GM12878 (cell line): ENCODE data around the gene TEAD4. TPM values are rescaled to one million over a fixed set of nuclear protein-coding genes. Genes with fewer than 3 reads are reported as not detected.

Source experiments
- ATAC-seq: fragments of 200-7000 bp; cut with Tn5 transposase; 3 replicates; pipeline ENCODE4 v1.9.1; 2020; ENCODE audit warnings: mild to moderate bottlenecking, moderate library complexity
- BruUV-seq: library from RNA; stranded (reverse); fragments of 400-500 nt; replicated peaks from 2 replicates; lab custom pipeline; 2021; lab: Mats Ljungman, UMichigan
- CTCF ChIA-PET: fragments of 300-600 bp; sonication (Branson Sonifier 250); formaldehyde crosslinking; extraction: SDS; loops from one replicate; lab custom pipeline; 2021; ENCODE audit warnings: inconsistent platforms; lab: Yijun Ruan, JAX
- POLR2A ChIA-PET: fragments of 350-600 bp; formaldehyde crosslinking; extraction: SDS; loops from one replicate; lab custom pipeline; 2021; ENCODE audit warnings: inconsistent platforms; lab: Charles Lee
- RAD21 ChIA-PET: fragments of 300-600 bp; sonication (Branson Sonifier 250); formaldehyde crosslinking; loops from one replicate; lab custom pipeline; 2023; ENCODE audit warnings: antibody characterized with exemption; ENCODE audit not compliant: unreplicated experiment; lab: Charles Lee
- SMC1A ChIA-PET: fragments of 300-600 bp; sonication (Branson Sonifier 250); formaldehyde crosslinking; loops from one replicate; lab custom pipeline; 2023; ENCODE audit not compliant: unreplicated experiment, uncharacterized antibody; lab: Charles Lee
- DNase-seq: peaks from one replicate; pipeline ENCODE4 v3.0.0-alpha.2; 2011; ENCODE audit warnings: low read depth, low spot score
- FAIRE-seq: peaks from 3 replicates; lab custom pipeline; 2011; peaks lifted over from hg19 to GRCh38; lab: Jason Lieb, UNC
- H2AFZ ChIP-seq: 2 replicates; pipeline ENCODE4 v1.6.0; 2011; ENCODE audit warnings: low read depth, low read length, control low read depth; ENCODE audit not compliant: control insufficient read depth
- H3K27ac ChIP-seq: 2 replicates; pipeline ENCODE4 v1.5.1; 2011; ENCODE audit warnings: control low read depth; ENCODE audit not compliant: control insufficient read depth, insufficient read depth
- H3K27me3 ChIP-seq, 2 experiments: replicated peaks in 1 of 2; 2 replicates each; pipeline versions ENCODE4 v1.6.0 to v1.6.1; 2011; ENCODE audit warnings: low read length in 1 of 2; ENCODE audit not compliant: control insufficient read depth in 2 of 2, insufficient read depth in 2 of 2
- H3K36me3 ChIP-seq, 2 experiments: 2 replicates each; pipeline ENCODE4 v1.5.1; 2011; ENCODE audit warnings: low read length in 1 of 2; ENCODE audit not compliant: control insufficient read depth in 2 of 2, insufficient read depth in 2 of 2
- H3K4me1 ChIP-seq: 2 replicates; pipeline ENCODE4 v1.6.1; 2011; ENCODE audit warnings: mild to moderate bottlenecking, low read length, moderate library complexity, mixed read lengths; ENCODE audit not compliant: control insufficient read depth, insufficient read depth
- H3K4me2 ChIP-seq: 2 replicates; pipeline ENCODE4 v1.6.0; 2011; ENCODE audit warnings: control low read depth; ENCODE audit not compliant: control insufficient read depth, insufficient read depth
- H3K4me3 ChIP-seq: fragments of 200-600 bp; sonication (generic); 2 replicates; pipeline ENCODE4 v1.5.1; 2016
- H3K79me2 ChIP-seq: 2 replicates; pipeline ENCODE4 v1.6.0; 2011; ENCODE audit warnings: low read length; ENCODE audit not compliant: control insufficient read depth, insufficient read depth
- H3K9ac ChIP-seq: 2 replicates; pipeline ENCODE4 v1.8.0; 2011; ENCODE audit warnings: low read length, control low read depth, mixed read lengths; ENCODE audit not compliant: control insufficient read depth, insufficient read depth
- H3K9me3 ChIP-seq: replicated peaks from 3 replicates; pipeline ENCODE4 v1.5.1; 2011; ENCODE audit warnings: mild to moderate bottlenecking, low read length; ENCODE audit not compliant: control insufficient read depth, insufficient read depth
- H4K20me1 ChIP-seq: 2 replicates; pipeline ENCODE4 v1.6.0; 2011; ENCODE audit not compliant: control insufficient read depth, insufficient read depth
- ATF7 ChIP-seq: fragments of 450-650 bp; IDR thresholded peaks from 2 replicates; pipeline ENCODE4 v1.6.1; 2016; ENCODE audit warnings: low read depth, mild to moderate bottlenecking
- CHD1 ChIP-seq: IDR thresholded peaks from 2 replicates; pipeline ENCODE4 v1.6.1; 2012; ENCODE audit warnings: low read depth, low read length, improper control_type of control experiment
- EZH2 ChIP-seq: IDR thresholded peaks from 2 replicates; pipeline ENCODE4 v1.6.1; 2012; ENCODE audit warnings: low read depth, mild to moderate bottlenecking, control low read depth, inconsistent platforms, low read length, borderline replicate concordance; ENCODE audit not compliant: control insufficient read depth
- LARP7 ChIP-seq: fragments of 450-650 bp; IDR thresholded peaks from 2 replicates; pipeline ENCODE4 v1.6.1; 2017; ENCODE audit warnings: mild to moderate bottlenecking
- MXI1 ChIP-seq: fragments of 150-350 bp; IDR thresholded peaks from 2 replicates; pipeline ENCODE4 v1.6.1; 2011; ENCODE audit warnings: low read depth, mild to moderate bottlenecking, inconsistent platforms, low read length, improper control_type of control experiment
- PAX8 ChIP-seq: fragments of 450-650 bp; IDR thresholded peaks from 2 replicates; pipeline ENCODE4 v1.6.1; 2017; ENCODE audit warnings: mild to moderate bottlenecking, moderate library complexity
- POLR2A ChIP-seq: IDR thresholded peaks from 2 replicates; pipeline ENCODE4 v1.6.1; 2011; ENCODE audit warnings: low read depth, mild to moderate bottlenecking, low read length
- RAD51 ChIP-seq: fragments of 450-650 bp; IDR thresholded peaks from 2 replicates; pipeline ENCODE4 v1.6.1; 2016; ENCODE audit warnings: moderate library complexity, mild to moderate bottlenecking, inconsistent platforms
- RB1 ChIP-seq: fragments of 450-650 bp; formaldehyde crosslinking; IDR thresholded peaks from 2 replicates; pipeline ENCODE4 v1.6.1; 2017; ENCODE audit warnings: mild to moderate bottlenecking, borderline replicate concordance
- SMAD1 ChIP-seq: fragments of 450-650 bp; IDR thresholded peaks from 2 replicates; pipeline ENCODE4 v1.6.1; 2018; ENCODE audit warnings: mild to moderate bottlenecking, low read depth; ENCODE audit not compliant: partially characterized antibody
- SMC3 ChIP-seq: IDR thresholded peaks from 2 replicates; pipeline ENCODE4 v1.6.1; 2011; ENCODE audit warnings: low read length, improper control_type of control experiment, borderline replicate concordance
- TARDBP ChIP-seq: IDR thresholded peaks from 2 replicates; pipeline ENCODE4 v1.6.1; 2016; ENCODE audit warnings: borderline replicate concordance
- ZBTB40 ChIP-seq: fragments of 450-650 bp; IDR thresholded peaks from 2 replicates; pipeline ENCODE4 v1.6.1; 2016; ENCODE audit warnings: mild to moderate bottlenecking, moderate library complexity, borderline replicate concordance
- WGBS: methylation state at CpG from one replicate; pipeline ENCODE4 v1.1.6; 2016; ENCODE audit warnings: low lambda C conversion rate; ENCODE audit not compliant: insufficient replicate concordance, insufficient coverage; ENCODE audit errors: missing lambda C conversion rate; 5-methylcytosine and 5-hydroxymethylcytosine counted together
- in situ Hi-C: fragments of 300-500 bp; cut with MboI; formaldehyde crosslinking; loops from 9 replicates; pipeline ENCODE4 v1.14.3; 2018; ENCODE audit warnings: mixed read lengths
- intact Hi-C: fragments of 100-400 bp; cut with micrococcal nuclease; formaldehyde crosslinking; loops from one replicate; pipeline ENCODE4 v1.14.2; 2022; ENCODE audit not compliant: unreplicated experiment
- polyA plus RNA-seq, 11 experiments: library from polyadenylated mRNA; depleted of rRNA in 4 of 11; unstranded in 6 of 11; stranded (reverse) in 5 of 11; fragments of >200 nt; fragmentation: Nextera tagmentation in 4 of 11; fragmentation: Illumina TruSeq in 1 of 11; extraction: Ambion mirVana in 4 of 11; extraction: Trizol in 1 of 11; gene quantifications; 1 replicate in 1 of 11; 2 replicates in 10 of 11; pipeline versions ENCODE4 v1.2.1 to v1.2.3, GENCODE V29; 2011 to 2016; ENCODE audit warnings: inconsistent platforms in 2 of 11, missing spikeins in 2 of 11, low read depth in 1 of 11
- total RNA-seq, 4 experiments: library from RNA; depleted of rRNA in 3 of 4; stranded (reverse); fragments of >200 nt in 3 of 4; fragmentation: Illumina TruSeq in 1 of 4; extraction: Trizol in 1 of 4; gene quantifications; 2 replicates each; pipeline versions ENCODE4 v1.2.1 to v1.2.3, GENCODE V29; 2013 to 2021

The TEAD4 gene
- total and polyA plus RNA-seq, 10 of the 15 experiments (the other 5 are each of a cell fraction or from before 2014, with no cell fraction given) = 0.04 to 0.68 (median 0.31) TPM; not detected in 4

- Histone ChIP-seq H3K4me1 (no peaks in the 10 kb centered on the region), H3K27ac (no peak overlapping the region), H3K36me3 (no peaks in the 10 kb centered on the region), H3K4me3 (no peak overlapping the region), H3K4me2 (no peak overlapping the region), H2AFZ (no peak overlapping the region), H3K27me3 (no peaks in the 10 kb centered on the region; a peak in 1 of 4 replicates), H4K20me1 (no peaks in the 10 kb centered on the region), H3K9ac (no peak overlapping the region), H3K9me3 (no peaks in the 10 kb centered on the region), H3K79me2 (no peaks in the 10 kb centered on the region)
- DNase-seq (no peak), FAIRE-seq (no peak), ATAC-seq (no peak)
- ChIA-PET POLR2A (no interaction called here), CTCF (no interaction called here), SMC1A (no interaction called here), RAD21 (no interaction called here)
- TF ChIP-seq SMC3 (no peak), POLR2A (no peak), SMAD1 (no peak), EZH2 (no peak), PAX8 (no peak), TARDBP (no peak), LARP7 (no peak), RAD51 (no peak), ATF7 (no peak), ZBTB40 (no peak), MXI1 (no peak), CHD1 (no peak), RB1 (no peak)
- WGBS = 29% methylated on average over 14 of the region's 16 CpGs
- no TSS peak for BruUV-seq
- in situ Hi-C loops = no loop called here
- intact Hi-C loops = no loop called here
Observed at GRCh38 chr12:3020399-3020798, 61.2 kb downstream of the TEAD4 start.
